Endodermal cell (in vitro differentiated cells): Measurements from ENCODE around the gene GID8. TPM values are rescaled to one million over a fixed set of nuclear protein-coding genes. Genes with fewer than 3 reads are reported as not detected.

ENCODE experiments used
- DNase-seq: peaks from one replicate; pipeline ENCODE4 v3.0.0-alpha.2; 2017
- H3K27ac ChIP-seq: 2 replicates; pipeline ENCODE4 v1.5.1; 2013; ENCODE audit warnings: mild to moderate bottlenecking, low read depth, low read length, moderate library complexity
- H3K27me3 ChIP-seq: 2 replicates; pipeline ENCODE4 v1.6.1; 2013; ENCODE audit warnings: mild to moderate bottlenecking, low read length, moderate library complexity; ENCODE audit not compliant: insufficient read depth, control insufficient read depth, poor library complexity, severe bottlenecking
- H3K36me3 ChIP-seq: 2 replicates; pipeline ENCODE4 v1.7.0; 2013; ENCODE audit warnings: mild to moderate bottlenecking, low read length, moderate library complexity; ENCODE audit not compliant: control insufficient read depth, insufficient read depth
- H3K4me1 ChIP-seq: one replicate; pipeline ENCODE4 v1.7.0; 2013; ENCODE audit warnings: low read length; ENCODE audit not compliant: control insufficient read depth, insufficient read depth
- H3K4me3 ChIP-seq: 2 replicates; pipeline ENCODE4 v1.5.1; 2013; ENCODE audit warnings: mild to moderate bottlenecking, low read length, moderate library complexity
- H3K9ac ChIP-seq: 2 replicates; pipeline ENCODE4 v1.6.1; 2013; ENCODE audit warnings: mild to moderate bottlenecking, low read length, moderate library complexity; ENCODE audit not compliant: poor library complexity, severe bottlenecking; ENCODE audit errors: extremely low read depth
- H3K9me3 ChIP-seq: 2 replicates; pipeline ENCODE4 v1.6.1; 2013; ENCODE audit warnings: mild to moderate bottlenecking, low read length, moderate library complexity; ENCODE audit not compliant: control insufficient read depth
- H3K27ac Mint-ChIP-seq: 2 replicates; pipeline ENCODE4 v1.8.0; 2020; ENCODE audit warnings: mixed read lengths
- H3K27me3 Mint-ChIP-seq: 2 replicates; pipeline ENCODE4 v1.8.0; 2021; ENCODE audit warnings: mild to moderate bottlenecking, mixed read lengths; ENCODE audit not compliant: insufficient read depth
- H3K36me3 Mint-ChIP-seq: 2 replicates; pipeline ENCODE4 v1.8.0; 2020; ENCODE audit warnings: low read depth, mixed read lengths
- H3K4me1 Mint-ChIP-seq: 2 replicates; pipeline ENCODE4 v1.8.0; 2020; ENCODE audit warnings: mixed read lengths
- H3K4me3 Mint-ChIP-seq: 2 replicates; pipeline ENCODE4 v1.8.0; 2020; ENCODE audit warnings: mild to moderate bottlenecking, moderate library complexity, mixed read lengths
- H3K9me3 Mint-ChIP-seq: 2 replicates; pipeline ENCODE4 v1.8.0; 2020; ENCODE audit warnings: mild to moderate bottlenecking, mixed read lengths
- CTCF ChIP-seq: fragments of 200-600 bp; sonication (generic); conservative IDR thresholded peaks from 2 replicates; pipeline ENCODE4 v1.5.0; 2021; ENCODE audit warnings: antibody characterized with exemption, mild to moderate bottlenecking
- WGBS, 2 experiments: methylation state at CpG; one replicate each; pipeline versions ENCODE4 v1.1.5 to v1.1.7; 2013; ENCODE audit warnings: missing lambda C conversion rate in 2 of 2, mixed read lengths in 1 of 2; ENCODE audit not compliant: insufficient coverage in 1 of 2, insufficient read length in 1 of 2; 5-methylcytosine and 5-hydroxymethylcytosine counted together
- total RNA-seq, 2 donors: library from RNA; stranded (reverse); fragmentation: NEBNext Ultra II Directional in 1 of 2; extraction: Animal tissue kit (Norgen Biotek cat#: 25700) in 1 of 2; gene quantifications; 2 replicates in 1 of 2; 3 replicates in 1 of 2; pipeline ENCODE4 v1.2.1, GENCODE V29; 2021

The GID8 gene
- total RNA-seq, 2 donors from 2014 or later, result 51.5 to 52.1 TPM

DNA sequence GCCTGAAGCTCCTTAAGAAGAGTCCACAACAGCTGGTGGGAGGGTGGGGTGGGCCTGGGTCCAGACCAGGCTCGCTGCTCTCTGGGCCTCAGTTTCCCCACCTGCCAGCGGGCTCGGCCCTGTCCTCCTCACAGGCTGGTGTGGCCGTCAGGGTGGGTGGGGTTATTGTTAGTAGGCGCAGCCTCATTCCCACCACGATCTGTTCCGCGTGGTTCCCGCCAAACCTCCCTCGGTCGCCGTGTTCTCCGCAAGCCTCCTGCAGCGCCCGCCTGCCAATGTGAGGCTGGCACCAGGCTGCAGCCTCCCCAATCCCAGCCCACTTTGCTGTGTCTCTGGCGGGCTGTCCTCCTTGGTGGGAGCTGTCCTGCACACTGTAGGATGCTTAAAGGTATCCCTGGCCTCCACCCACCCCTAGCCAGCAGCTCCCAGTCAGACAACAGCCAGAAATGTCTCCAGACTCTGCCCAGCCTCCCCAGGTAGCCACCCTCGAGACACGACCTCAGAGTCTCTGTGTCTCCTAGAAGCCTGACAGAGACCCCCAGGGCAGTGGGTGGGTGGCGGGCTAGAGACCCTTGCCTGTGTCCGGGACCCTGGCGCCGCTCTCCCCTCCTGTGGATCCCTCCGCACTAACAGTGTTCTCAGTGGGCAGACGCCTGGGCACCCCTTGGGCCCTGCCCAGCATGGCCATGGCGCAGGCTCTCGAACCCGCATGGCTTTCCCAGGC lies 29.8 kb downstream of the GID8 start:
- Mint-ChIP-seq H3K4me3 (no peak overlapping the region), H3K36me3 (no peaks in the 10 kb centered on the region), H3K27ac (no peak overlapping the region), H3K4me1 (no peaks in the 10 kb centered on the region), H3K9me3 (no peaks in the 10 kb centered on the region), H3K27me3 (peaks cover 11% of the 10 kb centered on the region)
- Histone ChIP-seq H3K9ac (no peak overlapping the region), H3K27ac (no peak overlapping the region), H3K9me3 (no peaks in the 10 kb centered on the region), H3K4me3 (no peak overlapping the region), H3K4me1 (no peaks in the 10 kb centered on the region), H3K27me3 (peaks cover 16% of the 10 kb centered on the region), H3K36me3 (no peaks in the 10 kb centered on the region)
- TF ChIP-seq CTCF, result no peak
- 90 to 93% methylated on average over 15 to 27 of the region's 27 CpGs for WGBS, 2 experiments
- DNase-seq, result no peak

DNA sequence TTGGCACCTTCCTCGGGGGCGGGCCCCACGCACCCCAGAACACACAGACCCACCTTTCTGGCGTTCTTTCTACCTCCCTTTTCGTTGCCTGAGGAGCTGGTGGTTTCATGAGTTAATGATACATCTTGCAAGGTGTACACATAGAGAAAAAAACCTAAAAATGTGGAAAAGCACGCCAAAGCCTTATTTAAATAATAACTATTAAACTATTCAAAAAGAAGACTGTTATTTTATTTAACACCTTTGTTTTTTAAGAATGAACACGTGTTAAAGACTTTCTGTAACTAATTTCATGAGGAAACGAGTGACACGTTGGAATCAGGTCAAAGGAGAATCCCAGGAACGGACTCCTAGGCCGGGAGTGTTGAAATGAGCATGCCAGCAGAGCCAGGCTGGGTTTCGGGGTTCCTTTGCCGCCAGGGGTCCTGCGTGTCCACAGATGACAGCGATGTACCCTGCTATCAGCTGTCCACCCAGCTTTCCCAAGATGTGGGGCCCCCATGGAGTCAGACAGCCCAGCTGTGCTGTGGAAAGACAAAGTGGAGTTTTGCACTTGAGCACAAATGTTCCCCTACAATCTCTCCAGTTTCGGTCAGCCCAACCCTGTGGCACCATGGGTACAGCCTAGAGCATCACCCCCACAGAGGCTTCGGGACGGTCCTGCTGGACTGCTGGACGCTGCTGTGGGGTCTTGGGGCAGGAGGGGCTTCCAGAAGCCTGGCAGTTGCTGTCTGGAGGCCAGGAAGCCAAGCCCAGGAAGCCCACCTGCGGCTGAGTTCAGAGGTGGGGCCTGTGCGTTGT lies 30.6 kb downstream of the GID8 start:
- Histone ChIP-seq H3K27me3 (peaks cover 24% of the 10 kb centered on the region), H3K4me1 (no peaks in the 10 kb centered on the region), H3K4me3 (no peak overlapping the region), H3K27ac (no peak overlapping the region), H3K9me3 (no peaks in the 10 kb centered on the region), H3K36me3 (no peaks in the 10 kb centered on the region), H3K9ac (no peak overlapping the region)
- Mint-ChIP-seq H3K9me3 (no peaks in the 10 kb centered on the region), H3K4me1 (no peaks in the 10 kb centered on the region), H3K36me3 (no peaks in the 10 kb centered on the region), H3K27ac (no peak overlapping the region), H3K4me3 (no peak overlapping the region), H3K27me3 (peaks cover 19% of the 10 kb centered on the region)
- DNase-seq, result no peak
- 85 to 92% methylated on average over 10 to 21 of the region's 21 CpGs for WGBS, 2 experiments
- TF ChIP-seq CTCF, result no peak

GRCh38 chr20:62969179-62969760 lies 31.3 kb downstream of the GID8 start:
- peaks cover 26% of the 10 kb centered on the region for H3K27me3 Mint-ChIP-seq
- no peak overlapping the region for H3K27ac Mint-ChIP-seq
- Histone ChIP-seq H3K27me3 (peaks cover 31% of the 10 kb centered on the region), H3K9me3 (no peaks in the 10 kb centered on the region), H3K4me3 (no peak overlapping the region), H3K9ac (no peak overlapping the region), H3K27ac (no peak overlapping the region), H3K4me1 (no peaks in the 10 kb centered on the region), H3K36me3 (no peaks in the 10 kb centered on the region)
- WGBS, 2 experiments, result 72 to 79% methylated on average over 10 to 16 of the region's 16 CpGs
- no peaks in the 10 kb centered on the region for H3K36me3 Mint-ChIP-seq
- H3K9me3 Mint-ChIP-seq, result no peaks in the 10 kb centered on the region
- no peak overlapping the region for H3K4me3 Mint-ChIP-seq
- DNase-seq, result no peak
- H3K4me1 Mint-ChIP-seq, result no peaks in the 10 kb centered on the region
- TF ChIP-seq CTCF, result no peak
